ENCODE results near the gene UBE4B.

The UBE4B gene

GRCh38 chr1:10087210-10087609 is 54.5 kb downstream of the UBE4B start:
- no peak overlapping the region for H3K4ac ChIP-seq (ENCODE audit: low read depth in 1 of 2, low read length in 2 of 2)
- no peak for DNase-seq
- no peak overlapping the region for H2BK5ac ChIP-seq (ENCODE audit: low read depth, low read length, poor library complexity, severe bottlenecking)
- H2AFZ ChIP-seq (ENCODE audit: low read depth, low read length), result no peak overlapping the region
- H2AK5ac ChIP-seq (ENCODE audit: low read length, severe bottlenecking), result no peak overlapping the region
- no peak overlapping the region for H3K4me3 ChIP-seq (ENCODE audit: insufficient read depth in 1 of 2, low read depth in 1 of 2, low read length in 2 of 2)
- H2BK120ac ChIP-seq (ENCODE audit: low read depth, low read length), result no peak overlapping the region
- no peak overlapping the region for H2BK12ac ChIP-seq (ENCODE audit: low read length in 2 of 2)
- no peaks in the 10 kb centered on the region for H3K27me3 ChIP-seq (ENCODE audit: control insufficient read depth in 1 of 2, insufficient read depth in 1 of 2, low read length in 2 of 2)
- H3K4me2 ChIP-seq (ENCODE audit: low read length, poor library complexity, severe bottlenecking), result no peak overlapping the region
- no peak overlapping the region for H3K18ac ChIP-seq (ENCODE audit: low read depth in 1 of 2, low read length in 2 of 2)
- no peak overlapping the region for H3K14ac ChIP-seq (ENCODE audit: low read length in 2 of 2)
- peaks cover 6 to 15% of the 10 kb centered on the region in 2 experiments for H3K36me3 ChIP-seq (ENCODE audit: control insufficient read depth in 1 of 2, insufficient read depth in 2 of 2, low read depth in 1 of 2, low read length in 2 of 2)
- no peak overlapping the region for H4K8ac ChIP-seq (ENCODE audit: low read length)
- H3K23ac ChIP-seq (ENCODE audit: low read length in 2 of 2), result no peak overlapping the region
- H2BK15ac ChIP-seq (ENCODE audit: low read depth, poor library complexity, severe bottlenecking), result no peak overlapping the region
- H3K9me3 ChIP-seq (ENCODE audit: control insufficient read depth, low read length), result no peaks in the 10 kb centered on the region
- peaks cover 38% of the 10 kb centered on the region for H3K79me1 ChIP-seq (replicated peaks; ENCODE audit: low read length, poor library complexity, severe bottlenecking)
- peaks cover 2% of the 10 kb centered on the region for H3K4me1 ChIP-seq (ENCODE audit: control insufficient read depth, insufficient read depth, low read depth, low read length)
- no peak overlapping the region for H3K9ac ChIP-seq (ENCODE audit: low read length)
- H3K27ac ChIP-seq (ENCODE audit: low read length, poor library complexity, severe bottlenecking), result no peak overlapping the region
- H4K91ac ChIP-seq (ENCODE audit: low read length), result no peak overlapping the region

GRCh38 chr1:10101929-10102328 is 69.2 kb downstream of the UBE4B start:
- Histone ChIP-seq H2BK5ac (ENCODE audit: low read depth, low read length, poor library complexity, severe bottlenecking) (no peak overlapping the region), H3K4me2 (ENCODE audit: low read length, poor library complexity, severe bottlenecking) (no peak overlapping the region), H4K91ac (ENCODE audit: low read length) (no peak overlapping the region), H2AFZ (ENCODE audit: low read depth, low read length) (no peak overlapping the region), H3K36me3 (ENCODE audit: control insufficient read depth in 1 of 2, insufficient read depth in 2 of 2, low read depth in 1 of 2, low read length in 2 of 2) (peaks cover 18 to 58% of the 10 kb centered on the region in 2 experiments), H3K14ac (ENCODE audit: low read length in 2 of 2) (no peak overlapping the region), H3K4ac (ENCODE audit: low read depth in 1 of 2, low read length in 2 of 2) (no peak overlapping the region), H2BK15ac (ENCODE audit: low read depth, poor library complexity, severe bottlenecking) (no peak overlapping the region), H3K9ac (ENCODE audit: low read length) (no peak overlapping the region), H3K23ac (ENCODE audit: low read length in 2 of 2) (no peak overlapping the region), H3K79me1 (replicated peaks; ENCODE audit: low read length, poor library complexity, severe bottlenecking) (peaks cover 14% of the 10 kb centered on the region), H3K9me3 (ENCODE audit: control insufficient read depth, low read length) (no peaks in the 10 kb centered on the region), H3K27me3 (ENCODE audit: control insufficient read depth in 1 of 2, insufficient read depth in 1 of 2, low read length in 2 of 2) (no peaks in the 10 kb centered on the region), H4K8ac (ENCODE audit: low read length) (no peak overlapping the region), H2BK12ac (ENCODE audit: low read length in 2 of 2) (no peak overlapping the region), H3K4me1 (ENCODE audit: control insufficient read depth, insufficient read depth, low read depth, low read length) (no peaks in the 10 kb centered on the region), H3K4me3 (ENCODE audit: insufficient read depth in 1 of 2, low read depth in 1 of 2, low read length in 2 of 2) (no peak overlapping the region), H3K18ac (ENCODE audit: low read depth in 1 of 2, low read length in 2 of 2) (no peak overlapping the region), H2AK5ac (ENCODE audit: low read length, severe bottlenecking) (no peak overlapping the region), H2BK120ac (ENCODE audit: low read depth, low read length) (no peak overlapping the region), H3K27ac (ENCODE audit: low read length, poor library complexity, severe bottlenecking) (no peak overlapping the region)
- DNase-seq, result no peak

GRCh38 chr1:10103193-10103592 is 70.4 kb downstream of the UBE4B start:
- no peak overlapping the region for H4K8ac ChIP-seq (ENCODE audit: low read length)
- no peak overlapping the region for H3K4ac ChIP-seq (ENCODE audit: low read depth in 1 of 2, low read length in 2 of 2)
- no peak overlapping the region for H2AK5ac ChIP-seq (ENCODE audit: low read length, severe bottlenecking)
- H2BK15ac ChIP-seq (ENCODE audit: low read depth, poor library complexity, severe bottlenecking), result no peak overlapping the region
- H3K4me3 ChIP-seq (ENCODE audit: insufficient read depth in 1 of 2, low read depth in 1 of 2, low read length in 2 of 2), result no peak overlapping the region
- no peak overlapping the region for H2BK12ac ChIP-seq (ENCODE audit: low read length in 2 of 2)
- no peaks in the 10 kb centered on the region for H3K9me3 ChIP-seq (ENCODE audit: control insufficient read depth, low read length)
- H2BK120ac ChIP-seq (ENCODE audit: low read depth, low read length), result no peak overlapping the region
- H3K9ac ChIP-seq (ENCODE audit: low read length), result no peak overlapping the region
- no peak overlapping the region for H2BK5ac ChIP-seq (ENCODE audit: low read depth, low read length, poor library complexity, severe bottlenecking)
- H3K14ac ChIP-seq (ENCODE audit: low read length in 2 of 2), result no peak overlapping the region
- H2AFZ ChIP-seq (ENCODE audit: low read depth, low read length), result no peak overlapping the region
- no peak overlapping the region for H3K27ac ChIP-seq (ENCODE audit: low read length, poor library complexity, severe bottlenecking)
- H3K4me2 ChIP-seq (ENCODE audit: low read length, poor library complexity, severe bottlenecking), result no peak overlapping the region
- H4K91ac ChIP-seq (ENCODE audit: low read length), result no peak overlapping the region
- no peak overlapping the region for H3K23ac ChIP-seq (ENCODE audit: low read length in 2 of 2)
- H3K79me1 ChIP-seq (replicated peaks; ENCODE audit: low read length, poor library complexity, severe bottlenecking), result peaks cover 16% of the 10 kb centered on the region
- H3K4me1 ChIP-seq (ENCODE audit: control insufficient read depth, insufficient read depth, low read depth, low read length), result peaks cover 2% of the 10 kb centered on the region
- H3K36me3 ChIP-seq (ENCODE audit: control insufficient read depth in 1 of 2, insufficient read depth in 2 of 2, low read depth in 1 of 2, low read length in 2 of 2), result peaks cover 18 to 61% of the 10 kb centered on the region in 2 experiments
- H3K18ac ChIP-seq (ENCODE audit: low read depth in 1 of 2, low read length in 2 of 2), result no peak overlapping the region
- DNase-seq, result no peak
- no peaks in the 10 kb centered on the region for H3K27me3 ChIP-seq (ENCODE audit: control insufficient read depth in 1 of 2, insufficient read depth in 1 of 2, low read length in 2 of 2)
- 100% methylated on average over 2 of the region's 5 CpGs for whole genome bisulfite sequencing

- Histone ChIP-seq H3K36me3 (ENCODE audit: control insufficient read depth in 1 of 2, insufficient read depth in 2 of 2, low read depth in 1 of 2, low read length in 2 of 2) (peaks cover 18 to 61% of the 10 kb centered on the region in 2 experiments), H3K9me3 (ENCODE audit: control insufficient read depth, low read length) (no peaks in the 10 kb centered on the region), H3K4me2 (ENCODE audit: low read length, poor library complexity, severe bottlenecking) (no peak overlapping the region), H3K27ac (ENCODE audit: low read length, poor library complexity, severe bottlenecking) (no peak overlapping the region), H4K8ac (ENCODE audit: low read length) (no peak overlapping the region), H2AK5ac (ENCODE audit: low read length, severe bottlenecking) (no peak overlapping the region), H3K18ac (ENCODE audit: low read depth in 1 of 2, low read length in 2 of 2) (no peak overlapping the region), H3K4me3 (ENCODE audit: insufficient read depth in 1 of 2, low read depth in 1 of 2, low read length in 2 of 2) (no peak overlapping the region), H2AFZ (ENCODE audit: low read depth, low read length) (no peak overlapping the region), H2BK120ac (ENCODE audit: low read depth, low read length) (no peak overlapping the region), H4K91ac (ENCODE audit: low read length) (no peak overlapping the region), H3K14ac (ENCODE audit: low read length in 2 of 2) (no peak overlapping the region), H3K23ac (ENCODE audit: low read length in 2 of 2) (no peak overlapping the region), H2BK5ac (ENCODE audit: low read depth, low read length, poor library complexity, severe bottlenecking) (no peak overlapping the region), H2BK12ac (ENCODE audit: low read length in 2 of 2) (no peak overlapping the region), H3K4ac (ENCODE audit: low read depth in 1 of 2, low read length in 2 of 2) (no peak overlapping the region), H3K4me1 (ENCODE audit: control insufficient read depth, insufficient read depth, low read depth, low read length) (peaks cover 6% of the 10 kb centered on the region), H3K79me1 (replicated peaks; ENCODE audit: low read length, poor library complexity, severe bottlenecking) (peaks cover 17% of the 10 kb centered on the region), H3K9ac (ENCODE audit: low read length) (no peak overlapping the region), H3K27me3 (ENCODE audit: control insufficient read depth in 1 of 2, insufficient read depth in 1 of 2, low read length in 2 of 2) (no peaks in the 10 kb centered on the region), H2BK15ac (ENCODE audit: low read depth, poor library complexity, severe bottlenecking) (no peak overlapping the region)
- DNase-seq, result no peak
- no CpG with 5 or more reads among the region's 1 CpG for WGBS
These were observed 72.1 kb downstream of the UBE4B start for GRCh38 chr1:10104834-10105233.
